Ovary (tissue), 3 donors: ENCODE measurements around the gene ANAPC1.
"Not testable (repeated sequence)": the region's sequence is repeated elsewhere in the genome, so short reads cannot be mapped to it uniquely, and the experiment has no call there.

ENCODE experiments used
- EP300 ChIP-seq: sonication (generic); formaldehyde crosslinking; IDR thresholded peaks from one replicate; pipeline ENCODE4 v1.6.1; 2017; ENCODE audit warnings: antibody characterized with exemption
- TF ChIP-seq, protein P1 (sequence below), 3 donors: fragments of 450-650 bp in 2 of 3; fragments of 200-600 bp in 1 of 3; IDR thresholded peaks; one replicate each; pipeline versions ENCODE4 v1.5.1 to v1.8.0; 2016 to 2022; ENCODE audit warnings: antibody characterized with exemption in 3 of 3, mild to moderate bottlenecking in 1 of 3
- donor health status: DM: no; HTN: no; CAD: no.

- TF ChIP-seq EP300, result not testable (repeated sequence)
- TF ChIP-seq, protein P1, sequence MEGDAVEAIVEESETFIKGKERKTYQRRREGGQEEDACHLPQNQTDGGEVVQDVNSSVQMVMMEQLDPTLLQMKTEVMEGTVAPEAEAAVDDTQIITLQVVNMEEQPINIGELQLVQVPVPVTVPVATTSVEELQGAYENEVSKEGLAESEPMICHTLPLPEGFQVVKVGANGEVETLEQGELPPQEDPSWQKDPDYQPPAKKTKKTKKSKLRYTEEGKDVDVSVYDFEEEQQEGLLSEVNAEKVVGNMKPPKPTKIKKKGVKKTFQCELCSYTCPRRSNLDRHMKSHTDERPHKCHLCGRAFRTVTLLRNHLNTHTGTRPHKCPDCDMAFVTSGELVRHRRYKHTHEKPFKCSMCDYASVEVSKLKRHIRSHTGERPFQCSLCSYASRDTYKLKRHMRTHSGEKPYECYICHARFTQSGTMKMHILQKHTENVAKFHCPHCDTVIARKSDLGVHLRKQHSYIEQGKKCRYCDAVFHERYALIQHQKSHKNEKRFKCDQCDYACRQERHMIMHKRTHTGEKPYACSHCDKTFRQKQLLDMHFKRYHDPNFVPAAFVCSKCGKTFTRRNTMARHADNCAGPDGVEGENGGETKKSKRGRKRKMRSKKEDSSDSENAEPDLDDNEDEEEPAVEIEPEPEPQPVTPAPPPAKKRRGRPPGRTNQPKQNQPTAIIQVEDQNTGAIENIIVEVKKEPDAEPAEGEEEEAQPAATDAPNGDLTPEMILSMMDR (IDR thresholded peaks at IDR 0.05), result not testable (repeated sequence)
Measured at GRCh38 chr2:111729812-111730458, 154.1 kb downstream of the ANAPC1 start.
